HCEC 1CT (cell line): ENCODE data around the gene HDAC3.

Experiments
- DNase-seq: peaks from one replicate; pipeline ENCODE4 v3.0.0-alpha.2; 2017

Gene HDAC3

DNA sequence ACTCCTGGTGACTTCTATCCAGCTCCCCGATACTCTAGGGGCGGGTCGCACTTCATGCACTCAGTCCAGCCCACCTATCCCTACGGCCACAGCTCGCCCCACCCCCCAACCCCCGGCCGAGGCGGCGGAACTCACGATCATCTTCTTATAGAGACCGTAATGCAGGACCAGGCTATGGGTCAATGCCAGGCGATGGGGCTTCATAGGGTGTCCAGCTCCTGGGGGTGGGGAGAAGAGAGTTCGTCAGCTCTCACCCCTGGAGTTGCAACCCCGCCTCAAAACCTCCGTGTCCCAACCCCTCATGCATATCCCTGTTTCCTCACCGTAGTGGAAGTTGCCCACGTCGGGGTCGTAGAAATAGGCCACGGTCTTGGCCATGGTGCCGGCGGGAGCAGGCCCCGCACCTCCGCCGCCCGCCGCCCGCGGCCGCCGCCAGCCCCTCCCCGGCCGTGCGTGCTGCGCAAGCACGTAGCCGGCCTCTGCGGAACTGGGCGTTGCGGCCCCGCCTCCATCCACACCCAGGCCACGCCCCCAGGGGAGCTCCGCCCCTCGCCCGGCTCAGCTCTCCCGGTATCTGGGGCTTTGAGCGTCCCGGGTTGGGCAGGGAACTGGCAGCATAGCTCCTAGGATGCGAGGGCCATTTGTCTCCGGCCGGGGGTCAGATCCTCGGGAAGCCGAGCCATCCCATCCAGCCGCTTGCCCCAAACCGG is at the start of gene HDAC3, which contains the start of gene RELL2:
Gene HDAC3 (minus strand): TSS at position 437 of the 710 bp plus-strand sequence. CDS start 59 bp downstream, at position 378.
Gene RELL2 (plus strand): TSS at position 585 of the 710 bp plus-strand sequence. CDS start 1,229 bp downstream, outside the sequence.
- DNase-seq = peak; percentile 91

- no peak for DNase-seq
These were observed 48.9 kb upstream of the HDAC3 start for GRCh38 chr5:141685591-141685990.

DNA sequence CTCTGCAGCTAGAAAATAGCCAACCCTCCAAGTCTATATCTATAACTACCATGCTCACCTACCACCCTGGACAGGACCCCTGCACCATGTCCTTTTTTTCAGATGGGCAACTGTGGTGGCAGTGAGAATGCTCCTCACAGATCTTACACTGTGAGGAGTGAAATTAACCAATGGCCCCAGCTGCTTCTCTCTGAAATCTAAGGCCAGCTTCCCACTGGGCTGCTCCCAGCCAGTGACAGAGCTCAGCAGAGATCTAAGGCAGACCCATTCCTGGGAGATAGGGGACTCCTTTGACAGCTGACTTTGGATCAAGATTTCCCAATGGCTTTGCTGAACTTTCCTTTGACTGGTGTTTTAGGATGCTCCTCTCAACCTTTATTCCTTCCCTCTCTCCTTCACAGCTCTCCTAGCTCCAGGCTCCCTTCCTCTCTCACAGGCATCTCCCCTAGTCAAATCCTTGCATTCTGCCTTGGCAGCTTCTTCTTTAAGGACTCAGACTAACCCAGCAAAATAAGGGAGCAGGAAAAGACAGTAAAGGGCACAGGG is 47.0 kb upstream of the HDAC3 start:
- no peak for DNase-seq

DNA sequence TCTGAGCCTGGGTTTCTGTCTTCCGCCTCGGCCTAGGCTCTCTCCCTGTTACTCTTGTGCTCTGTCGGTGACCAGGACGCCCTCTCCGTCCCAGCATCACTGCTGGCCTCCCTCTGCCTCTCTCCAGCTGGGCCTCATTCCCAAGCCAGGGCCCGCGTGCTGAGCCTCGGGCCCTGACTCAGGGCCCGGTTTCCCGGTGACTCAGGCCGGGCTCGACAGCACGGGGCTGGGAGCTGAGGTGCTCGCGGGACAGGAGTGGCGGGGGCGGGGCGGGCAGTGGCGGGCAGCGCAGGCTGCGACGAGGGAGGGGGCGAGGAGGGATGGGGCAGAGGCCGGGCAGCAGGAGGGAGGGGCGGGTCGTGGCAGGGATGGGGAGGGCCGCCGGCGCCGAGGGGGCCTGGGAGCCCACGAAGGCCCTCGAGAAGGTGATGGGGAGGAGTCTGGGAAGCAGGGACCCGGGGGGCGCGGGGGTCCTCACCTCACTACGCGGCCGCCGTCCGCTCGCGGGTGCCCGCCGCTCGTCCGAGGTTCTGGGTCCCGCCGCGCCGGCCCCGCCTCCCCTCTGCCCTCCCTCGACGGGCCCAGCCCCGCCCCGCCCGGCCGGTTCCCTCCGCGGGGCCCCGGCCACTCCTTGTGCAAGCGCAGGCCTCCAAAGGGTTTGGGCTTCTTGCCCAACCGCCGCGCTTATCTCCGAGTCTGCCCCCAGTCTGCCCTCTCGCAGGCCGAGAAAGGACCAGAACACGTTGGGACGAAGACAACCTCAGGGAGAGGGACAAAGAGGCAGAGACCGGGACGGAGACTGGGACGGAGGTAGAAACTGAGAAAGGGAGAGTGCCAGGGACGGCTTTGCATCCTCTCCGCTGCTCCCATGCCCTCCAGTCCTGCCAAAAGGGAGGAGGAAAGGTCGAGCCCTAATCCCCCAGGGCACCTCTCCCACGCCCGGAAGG is 45.3 kb upstream of the HDAC3 start, which contains the start of gene ARAP3:
Gene ARAP3 (minus strand): TSS at position 536 of the 947 bp plus-strand sequence. CDS start 1,744 bp downstream, outside the sequence.
- DNase-seq = peak; percentile 82

DNA sequence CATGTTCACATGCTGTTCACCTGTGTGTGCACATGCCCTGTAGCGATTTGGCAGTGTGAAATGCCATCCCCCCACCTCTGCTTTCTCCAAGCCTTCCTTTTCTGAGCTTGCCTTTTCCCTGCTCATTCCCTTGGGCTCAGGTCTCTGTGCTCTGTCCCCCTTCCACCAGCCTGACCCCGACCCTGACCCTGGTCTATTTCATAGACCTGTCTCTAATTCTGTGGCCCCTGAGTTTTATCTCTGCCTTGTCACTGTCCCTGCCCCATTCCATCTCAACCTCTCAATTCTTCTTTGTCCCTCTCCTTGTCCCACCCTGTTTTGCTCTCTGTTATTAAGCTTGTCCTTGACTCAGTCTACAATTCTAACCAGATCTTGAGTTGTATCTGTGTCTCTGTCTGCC is 44.6 kb upstream of the HDAC3 start:
- DNase-seq = no peak

- no peak for DNase-seq
These were observed 44.1 kb upstream of the HDAC3 start for GRCh38 chr5:141680751-141681201.

GRCh38 chr5:141680178-141680577 is 43.5 kb upstream of the HDAC3 start:
- no peak for DNase-seq

DNA sequence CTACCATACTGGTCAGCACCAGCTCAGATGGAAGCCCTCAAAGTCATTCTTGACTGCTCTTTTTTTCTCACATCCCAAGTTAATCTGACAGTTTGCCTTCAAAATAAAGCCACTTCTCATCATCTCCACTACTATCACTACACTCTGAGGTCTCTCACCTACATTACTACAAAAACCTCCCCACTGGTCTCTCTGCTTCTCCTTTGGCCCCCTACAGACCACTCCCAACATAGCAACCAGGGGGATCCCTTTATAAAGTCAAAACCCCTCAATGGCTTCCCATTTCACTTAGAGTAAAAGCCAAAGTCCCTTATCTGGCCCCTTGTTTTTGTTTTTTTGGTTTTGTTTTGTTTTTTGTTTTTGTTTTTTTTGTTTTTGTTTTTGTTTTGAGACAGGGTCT is 40.8 kb upstream of the HDAC3 start:
- no peak for DNase-seq

- no peak for DNase-seq
These were observed 39.0 kb upstream of the HDAC3 start for GRCh38 chr5:141675672-141676071.

GRCh38 chr5:141674747-141675146 is 38.1 kb upstream of the HDAC3 start:
- no peak for DNase-seq

DNA sequence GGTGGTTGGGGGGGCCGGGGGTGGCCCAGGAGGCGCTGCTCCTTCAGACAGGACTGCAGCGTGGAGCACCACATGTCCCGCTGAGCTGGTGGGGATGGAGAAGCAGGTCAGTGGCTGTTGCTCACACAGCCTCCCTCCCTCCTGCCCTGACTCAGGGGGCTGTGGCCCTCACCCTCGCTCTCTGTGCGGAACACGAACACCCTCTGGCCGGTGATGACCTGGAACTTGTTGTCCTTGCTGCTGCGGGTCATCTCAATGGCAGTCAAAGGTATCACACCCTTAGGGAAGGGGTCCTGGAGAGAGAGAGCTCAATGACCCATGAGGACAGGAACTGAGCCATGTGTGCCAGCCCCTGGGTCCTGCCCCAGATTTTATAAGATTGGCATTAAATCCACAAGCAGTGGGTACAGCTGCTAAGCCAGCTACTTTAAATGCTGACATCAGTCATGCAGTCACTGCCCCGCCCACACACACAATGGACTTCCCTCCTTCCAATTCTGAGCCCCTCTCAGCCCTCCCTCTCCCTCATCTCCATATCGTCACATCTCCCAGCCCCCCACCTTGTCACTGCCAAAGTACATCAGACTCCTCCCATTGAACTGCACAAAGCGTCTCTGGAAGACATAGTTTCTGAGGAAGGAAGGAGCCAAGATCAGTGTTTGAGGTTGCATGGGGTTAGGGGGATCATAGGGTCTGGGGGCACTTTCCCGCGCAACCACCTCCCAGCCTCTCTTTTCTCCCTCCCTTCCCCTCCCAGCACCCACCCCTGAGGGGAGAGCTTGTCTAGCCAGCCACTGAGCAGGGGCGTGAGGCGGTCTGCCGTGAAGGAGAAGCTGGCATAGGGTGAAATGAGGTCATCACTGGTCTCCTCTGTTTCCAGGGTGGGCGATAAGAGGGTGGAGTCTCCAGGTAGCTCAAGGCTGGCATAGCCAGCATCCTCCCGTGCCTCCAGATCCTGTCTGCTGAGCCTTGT is 36.5 kb upstream of the HDAC3 start:
- no peak for DNase-seq

DNA sequence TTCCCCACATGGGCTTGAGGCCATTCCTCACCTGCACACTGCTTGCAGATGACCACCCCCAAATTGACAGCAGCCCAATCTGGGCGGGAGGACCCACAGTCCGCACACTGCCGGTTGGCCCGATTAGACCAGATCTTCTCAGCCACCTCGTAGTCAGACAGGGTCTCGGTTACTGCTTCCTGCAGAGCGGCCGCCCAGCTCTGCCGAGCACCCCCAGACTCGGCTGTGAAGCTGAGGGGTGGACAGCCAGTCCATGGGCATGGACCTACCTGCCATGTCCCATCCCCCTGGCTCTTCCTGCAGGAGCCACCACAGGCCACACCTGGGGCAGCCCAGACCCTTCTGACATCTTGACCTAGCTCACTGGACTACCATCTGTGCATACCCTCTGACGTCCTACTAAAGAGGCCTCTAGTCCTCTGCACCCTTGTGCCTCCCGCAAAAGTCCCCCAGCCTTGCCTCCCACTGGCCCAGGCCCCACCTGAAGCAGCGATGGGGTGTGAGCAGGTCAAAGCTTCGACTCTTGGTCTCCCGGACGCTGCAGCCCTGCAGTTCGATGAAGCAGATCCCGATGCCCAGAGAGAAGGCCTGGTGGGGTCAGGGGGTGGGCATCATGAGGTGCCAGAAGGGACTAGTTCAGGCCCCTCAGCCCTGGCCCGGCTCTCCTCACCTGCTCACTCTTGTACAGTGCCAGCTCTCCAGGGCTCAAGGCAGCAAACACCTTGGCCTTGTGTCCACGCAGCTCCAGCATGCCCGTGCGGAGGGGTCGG is 35.6 kb upstream of the HDAC3 start:
- no peak for DNase-seq

DNA sequence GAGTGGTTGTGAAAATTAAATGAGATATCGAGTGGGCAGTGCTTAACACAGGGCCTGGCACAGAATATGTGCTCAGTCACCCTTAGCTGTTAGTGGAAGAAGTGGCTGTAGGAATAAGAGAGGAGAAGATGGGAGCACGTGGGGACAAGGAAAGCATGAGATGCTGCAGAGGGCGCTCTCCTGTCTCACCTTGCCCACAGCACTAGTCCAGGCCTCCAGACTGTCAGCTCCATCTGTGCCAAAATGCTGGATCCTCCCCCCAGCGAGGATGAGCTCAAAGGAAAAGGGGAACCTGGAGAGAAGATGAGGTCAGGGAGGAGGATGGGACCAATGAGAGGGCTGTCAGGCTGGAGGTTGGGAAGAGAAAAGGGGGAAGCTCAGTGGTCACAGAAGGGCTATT is 32.9 kb upstream of the HDAC3 start:
- peak; percentile 14 for DNase-seq

DNA sequence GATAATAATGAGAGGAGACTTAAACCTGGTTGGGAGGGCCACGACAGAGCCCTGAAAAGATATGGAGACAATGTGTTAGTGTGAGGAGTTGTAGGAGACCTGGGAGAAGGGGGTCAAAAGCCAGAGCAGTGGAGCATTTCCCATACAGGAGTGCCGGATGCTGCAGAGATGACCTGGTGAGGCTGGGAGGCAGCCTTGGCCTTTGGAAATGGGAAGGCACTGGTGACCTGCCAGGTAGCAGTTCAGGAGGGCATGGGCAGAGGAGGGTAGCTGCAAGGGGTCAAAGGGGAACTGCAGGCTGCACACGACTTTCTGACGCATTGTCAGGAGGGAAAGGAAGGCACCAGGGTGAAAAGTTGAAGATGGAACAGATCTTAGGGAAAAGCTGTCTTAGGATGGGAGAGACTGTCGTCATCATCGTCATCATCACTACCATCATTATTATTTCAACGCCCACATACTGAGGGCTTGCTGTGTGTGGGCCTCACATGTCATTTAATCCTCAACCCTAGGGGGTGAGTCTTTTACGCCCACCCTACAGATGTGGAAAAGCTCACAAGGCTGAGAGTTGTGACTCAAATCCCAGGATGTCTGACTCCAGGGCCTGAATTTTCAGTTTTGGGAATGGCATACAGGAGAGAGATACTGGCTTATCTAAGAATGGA is 32.1 kb upstream of the HDAC3 start:
- no peak for DNase-seq

DNA sequence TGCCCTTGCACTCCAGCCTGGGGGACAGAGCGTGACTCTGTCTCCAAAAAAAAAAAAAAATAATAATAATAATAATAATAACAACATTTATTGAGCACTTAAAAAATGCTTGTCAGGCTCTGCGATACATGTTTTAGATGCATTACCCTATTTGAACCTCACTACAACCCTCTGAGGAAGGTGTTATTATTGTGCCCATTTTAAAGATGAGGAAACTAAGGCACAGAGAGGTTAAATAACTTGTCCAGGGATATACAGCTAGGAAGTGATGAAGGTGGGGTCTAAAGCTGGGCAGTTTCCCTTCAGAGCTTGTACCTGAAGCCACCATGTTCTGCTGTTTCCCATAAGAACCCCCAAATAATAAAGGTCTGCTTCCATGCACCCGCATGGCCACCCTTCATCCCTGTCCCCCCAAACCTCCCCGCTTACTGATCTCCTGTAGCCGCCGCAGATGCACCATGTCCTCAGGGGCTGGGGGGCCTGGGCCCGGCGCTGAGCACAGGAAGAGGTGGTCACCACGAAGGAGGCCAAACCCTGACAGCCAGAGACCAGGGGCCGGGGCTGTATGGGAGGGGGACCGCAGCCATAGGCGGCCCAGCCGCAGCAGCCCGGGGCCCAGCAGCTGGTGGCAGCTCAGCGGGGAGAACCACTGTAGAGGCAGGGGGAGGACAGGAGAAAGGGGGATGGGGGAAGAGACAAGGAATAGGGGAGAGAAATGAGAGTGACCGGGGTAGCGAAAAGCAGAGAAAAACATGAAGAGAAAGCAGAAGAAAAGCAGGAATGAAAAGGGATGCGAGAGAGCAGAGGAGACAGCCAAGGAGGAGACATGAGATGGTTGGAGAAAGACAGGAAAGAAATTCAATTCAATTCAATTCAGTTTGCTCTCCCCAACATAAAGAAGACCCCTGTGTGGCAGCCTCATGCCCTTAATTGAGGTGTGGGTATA is 29.6 kb upstream of the HDAC3 start:
- DNase-seq = no peak

DNA sequence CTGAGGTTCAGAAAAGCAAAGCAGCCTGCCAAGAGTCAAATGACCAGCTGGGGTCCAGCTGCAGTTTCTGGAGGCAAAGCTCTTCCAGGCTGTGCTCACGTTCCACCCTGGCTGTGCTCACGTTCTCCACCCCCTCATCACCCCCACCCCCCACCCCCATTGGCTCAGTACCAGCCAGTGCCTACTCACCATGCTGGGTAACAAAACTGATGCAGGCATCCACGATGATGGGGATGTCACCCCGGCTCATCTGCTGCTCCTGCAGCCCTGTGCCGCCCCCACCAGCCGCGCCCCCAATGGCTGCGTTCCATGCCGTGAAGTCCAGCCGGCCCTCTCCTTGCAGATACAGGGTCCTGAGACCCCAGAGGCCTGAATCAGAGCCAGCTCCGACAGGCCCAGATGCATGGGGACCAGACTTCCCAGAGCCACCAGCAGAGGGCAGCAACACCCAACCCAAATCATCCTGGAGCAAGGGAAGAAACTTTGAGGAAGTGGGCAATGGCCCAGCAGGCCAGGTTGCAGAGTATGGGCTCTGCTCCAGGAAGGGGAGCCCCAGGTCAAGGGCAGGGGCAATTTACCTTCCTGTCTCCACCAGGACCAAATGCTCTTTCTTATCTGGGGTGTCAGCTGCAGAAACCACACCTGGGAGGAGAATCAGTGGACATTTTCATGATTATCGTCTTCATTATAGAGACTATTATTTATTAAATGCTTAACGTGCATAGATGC is 28.2 kb upstream of the HDAC3 start:
- peak; percentile 40 for DNase-seq

DNA sequence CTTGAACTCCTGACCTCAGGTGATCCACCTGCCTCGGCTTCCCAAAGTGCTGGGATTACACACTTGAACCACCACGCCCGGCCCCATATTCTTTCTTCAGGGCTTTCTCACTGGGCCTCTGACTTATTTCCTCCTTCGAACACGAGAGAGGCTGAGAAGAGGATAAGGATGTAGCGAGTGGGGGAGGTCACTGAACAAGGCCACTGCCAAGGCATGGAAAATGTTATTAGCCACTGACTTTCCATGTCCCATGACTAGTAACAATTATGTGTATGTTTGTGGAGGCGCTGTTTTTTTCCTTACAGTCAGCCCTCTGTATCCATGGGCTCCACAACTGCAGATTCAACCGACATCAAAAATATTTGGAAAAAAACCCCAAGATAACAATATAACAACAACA is 26.9 kb upstream of the HDAC3 start:
- no peak for DNase-seq

DNA sequence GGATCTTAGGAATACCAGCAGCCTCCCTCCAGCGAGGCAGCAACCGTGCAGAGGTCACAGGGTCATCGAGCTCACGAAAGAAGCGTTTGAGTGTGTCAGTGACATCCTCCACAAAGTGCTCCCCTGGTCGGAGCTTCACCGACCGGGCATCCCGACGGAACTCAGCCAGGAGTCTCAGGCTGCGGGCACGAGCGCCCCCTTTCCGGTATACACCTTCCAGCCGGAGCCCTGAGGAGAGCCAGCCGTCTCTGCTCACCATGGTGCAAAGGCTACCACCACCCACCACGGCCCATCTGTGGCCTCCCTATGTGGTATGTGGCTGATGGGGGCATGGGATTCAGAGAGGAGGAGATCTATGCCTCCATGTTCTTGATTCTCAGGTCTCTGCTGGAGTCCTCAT is 25.4 kb upstream of the HDAC3 start:
- no peak for DNase-seq
